Skeletal muscle tissue (tissue), 4 donors: Measurements from ENCODE around the gene FSTL4. TPM values are rescaled to one million over a fixed set of nuclear protein-coding genes. Genes with fewer than 3 reads are reported as not detected.

Experiments used
- H3K27ac ChIP-seq: one replicate; pipeline ENCODE4 v1.7.0; 2013; ENCODE audit warnings: mild to moderate bottlenecking, low read depth, low read length, inconsistent platforms
- H3K27me3 ChIP-seq, 3 donors: one replicate each; pipeline ENCODE4 v1.7.0; 2013; ENCODE audit warnings: low read length in 3 of 3; ENCODE audit not compliant: control insufficient read depth in 3 of 3, insufficient read depth in 3 of 3
- H3K36me3 ChIP-seq, 3 donors: one replicate each; pipeline ENCODE4 v1.7.0; 2013; ENCODE audit warnings: low read length in 3 of 3; ENCODE audit not compliant: control insufficient read depth in 3 of 3, insufficient read depth in 3 of 3
- H3K4me1 ChIP-seq, 3 donors: one replicate each; pipeline ENCODE4 v1.7.0; 2013; ENCODE audit warnings: low read length in 3 of 3, mild to moderate bottlenecking in 3 of 3; ENCODE audit not compliant: control insufficient read depth in 3 of 3, insufficient read depth in 3 of 3
- H3K4me3 ChIP-seq, 3 donors: one replicate each; pipeline ENCODE4 v1.7.0; 2013; ENCODE audit warnings: low read length in 3 of 3
- H3K9ac ChIP-seq, 3 donors: one replicate each; pipeline ENCODE4 v1.7.0; 2013; ENCODE audit warnings: low read length in 3 of 3, mild to moderate bottlenecking in 3 of 3, moderate library complexity in 2 of 3, low read depth in 1 of 3
- H3K9me3 ChIP-seq, 3 donors: one replicate each; pipeline ENCODE4 v1.7.0; 2013; ENCODE audit warnings: low read length in 3 of 3; ENCODE audit not compliant: control insufficient read depth in 3 of 3
- total RNA-seq: library from RNA; depleted of rRNA; stranded (reverse); fragments of >200 nt; gene quantifications from one replicate; pipeline ENCODE4 v1.2.3, GENCODE V29; 2014
- donor health status: Osteomylitis.

Gene FSTL4
- total RNA-seq, 1 donor from 2014 or later: 1.0 TPM

DNA sequence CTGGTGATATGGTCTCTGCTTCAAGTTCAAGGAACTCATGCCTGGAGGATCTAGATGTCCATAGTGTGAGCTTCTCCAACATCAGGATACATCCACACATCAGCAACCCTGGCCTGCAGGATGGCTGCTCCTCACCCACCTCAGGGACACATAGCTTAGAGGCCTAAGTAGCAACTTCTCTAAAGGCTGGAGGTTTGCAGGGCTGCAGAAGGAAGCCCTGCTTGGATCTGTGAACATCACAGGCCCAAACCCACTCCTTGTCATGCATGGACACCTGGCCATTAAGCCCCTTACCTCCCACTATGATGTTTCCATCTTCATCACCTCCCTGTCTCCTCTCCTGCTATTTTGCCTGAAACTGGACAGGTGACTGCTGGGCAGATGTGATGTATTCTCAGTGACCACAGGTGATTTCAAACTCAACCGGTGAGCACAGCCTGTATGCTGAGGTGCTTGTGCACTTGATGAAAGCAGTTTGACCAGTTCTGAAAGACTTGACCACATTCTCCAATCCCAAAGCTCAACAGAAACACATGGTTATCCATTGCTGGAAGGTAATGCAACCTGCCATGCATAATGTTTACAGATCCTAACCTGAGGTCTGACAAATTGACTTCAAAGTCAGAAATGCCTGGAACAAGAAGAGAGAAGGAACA lies 205.2 kb downstream of the FSTL4 start:
- H3K9me3 ChIP-seq: no peaks in the 10 kb centered on the region
- peaks cover 0 to 6% (median 3%) of the 10 kb centered on the region in 3 donors for H3K27me3 ChIP-seq
- no peaks in the 10 kb centered on the region for H3K36me3 ChIP-seq
- H3K4me1 ChIP-seq: no peaks in the 10 kb centered on the region
- H3K27ac ChIP-seq: no peak overlapping the region
- no peak overlapping the region for H3K9ac ChIP-seq
- H3K4me3 ChIP-seq: no peak overlapping the region

DNA sequence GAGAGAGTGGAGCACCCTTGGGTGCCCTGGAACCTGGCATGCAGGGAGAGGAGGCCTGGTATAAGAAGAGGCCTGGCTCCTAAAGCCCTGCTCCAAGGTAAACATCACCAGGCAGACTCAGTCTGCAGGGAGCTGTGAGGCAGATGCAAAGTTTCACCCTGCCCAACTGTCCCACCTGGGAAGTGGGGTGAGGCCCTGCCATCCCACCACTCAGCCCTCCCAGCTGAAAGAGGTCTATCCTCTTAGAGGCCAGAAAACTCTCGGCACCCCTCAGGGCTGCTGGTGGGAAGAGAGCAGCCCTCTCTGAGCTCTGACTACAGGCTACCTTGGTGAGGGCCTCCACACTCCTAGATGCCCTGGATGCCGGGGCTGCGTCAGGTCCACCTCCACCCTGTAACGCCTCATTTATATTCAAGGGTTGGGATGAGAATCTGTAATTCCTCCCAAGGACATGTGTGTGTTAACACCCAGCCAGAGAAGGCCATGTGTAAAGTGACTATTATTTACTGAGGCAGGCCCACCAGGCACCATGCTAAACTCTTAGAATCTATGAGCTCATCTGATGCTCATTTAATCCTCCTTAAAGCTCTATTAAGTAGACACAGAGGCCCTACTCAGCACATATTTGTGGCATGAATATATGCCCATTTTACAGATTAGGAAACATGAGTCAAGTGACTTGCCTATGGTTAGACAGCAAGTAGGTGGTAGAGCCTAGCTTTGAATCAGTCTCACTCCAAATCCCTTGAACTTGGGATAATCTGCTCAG lies 205.9 kb downstream of the FSTL4 start:
- H3K27ac ChIP-seq: no peak overlapping the region
- no peaks in the 10 kb centered on the region for H3K9me3 ChIP-seq
- H3K36me3 ChIP-seq: no peaks in the 10 kb centered on the region
- no peaks in the 10 kb centered on the region for H3K4me1 ChIP-seq
- no peak overlapping the region for H3K9ac ChIP-seq
- H3K27me3 ChIP-seq: peaks cover 0 to 9% (median 3%) of the 10 kb centered on the region in 3 donors
- no peak overlapping the region for H3K4me3 ChIP-seq

DNA sequence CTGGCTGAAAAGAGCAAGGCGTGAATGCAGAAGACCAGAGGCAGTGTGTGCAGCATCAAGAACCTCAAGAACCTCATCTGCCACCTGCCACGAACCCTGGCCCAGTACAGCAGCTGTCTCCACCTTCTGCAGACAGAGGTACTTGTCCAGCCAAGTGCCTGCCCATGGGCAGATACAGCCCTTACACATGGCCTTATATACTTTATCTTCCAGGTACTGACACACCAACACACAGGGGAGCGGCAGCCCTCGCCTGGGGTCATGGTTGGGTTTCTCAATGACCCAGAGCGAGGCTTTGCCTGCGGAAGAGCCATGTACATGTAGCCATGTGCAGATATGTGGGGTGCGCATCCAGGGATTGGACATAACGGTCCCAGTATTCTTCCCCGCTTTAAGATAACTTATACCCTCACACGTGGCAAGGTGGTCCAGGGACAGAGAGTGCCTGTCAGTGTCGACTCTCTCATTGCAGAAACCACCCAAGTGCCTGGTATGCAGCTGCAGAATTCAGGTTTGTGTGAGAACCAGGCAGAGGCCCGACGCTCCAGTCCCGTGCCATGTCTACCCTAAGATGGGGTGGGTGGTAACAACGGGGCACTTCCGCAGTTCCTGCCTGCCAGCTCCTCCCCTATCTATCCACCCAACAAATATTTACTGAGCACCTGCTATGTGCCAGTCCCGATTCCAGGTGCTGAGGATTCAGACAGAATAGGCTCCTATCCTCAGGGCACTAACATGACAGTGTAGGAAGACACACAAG lies 206.9 kb downstream of the FSTL4 start:
- no peak overlapping the region for H3K27ac ChIP-seq
- no peak overlapping the region for H3K9ac ChIP-seq
- no peaks in the 10 kb centered on the region for H3K9me3 ChIP-seq
- no peak overlapping the region for H3K4me3 ChIP-seq
- no peaks in the 10 kb centered on the region for H3K36me3 ChIP-seq
- H3K27me3 ChIP-seq: peaks cover 0 to 8% (median 3%) of the 10 kb centered on the region in 3 donors
- peaks cover 0 to 4% (median 0%) of the 10 kb centered on the region in 3 donors for H3K4me1 ChIP-seq

DNA sequence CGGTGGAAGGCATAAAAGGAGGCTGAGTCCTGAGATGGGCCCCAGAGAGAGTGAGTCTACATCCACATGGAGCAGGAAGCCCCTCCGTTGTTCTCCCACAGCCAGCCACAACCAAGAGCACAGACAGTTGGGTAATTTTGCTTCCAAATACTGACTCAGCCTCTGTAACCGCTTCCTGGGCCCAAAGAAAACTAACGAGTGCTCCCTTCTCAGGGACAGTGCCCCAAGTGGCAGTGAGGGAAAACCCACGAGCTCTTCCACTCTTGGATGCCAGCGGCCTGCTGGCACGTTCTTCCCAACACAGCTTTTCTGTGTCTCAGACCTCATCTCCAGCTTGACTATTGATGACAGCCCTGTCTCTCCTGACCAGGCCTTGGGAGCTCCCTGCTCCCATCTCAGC lies 207.6 kb downstream of the FSTL4 start:
- no peak overlapping the region for H3K4me3 ChIP-seq

DNA sequence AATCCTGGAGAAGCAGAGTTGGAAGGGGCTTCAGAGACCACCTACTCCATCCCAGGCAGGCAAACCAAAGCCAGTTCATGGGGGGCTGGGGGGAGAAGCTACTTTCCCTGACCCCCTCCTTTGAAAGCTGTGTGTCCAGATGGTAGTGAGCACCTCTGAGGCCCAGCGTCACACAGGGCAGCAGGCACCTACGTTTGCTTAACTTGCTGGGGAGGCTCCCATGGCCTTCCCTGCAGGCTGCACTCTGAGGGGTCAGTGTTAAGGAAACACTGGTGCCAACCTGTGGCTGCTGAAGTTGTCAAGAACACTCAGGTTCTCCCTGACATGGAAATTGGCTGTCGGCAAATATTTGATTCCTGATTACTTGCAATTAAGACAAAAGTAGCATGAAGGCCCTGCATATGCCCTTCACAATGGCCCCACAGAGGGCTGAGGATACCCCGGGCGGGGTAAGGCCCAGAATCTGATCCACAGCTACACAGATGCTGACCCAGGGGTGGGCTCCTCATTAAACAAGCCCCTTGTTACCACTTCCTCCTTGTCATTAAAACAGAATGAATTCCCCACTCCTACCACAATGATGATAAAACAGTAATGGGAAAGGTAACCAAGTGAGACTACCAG lies 208.5 kb downstream of the FSTL4 start:
- H3K36me3 ChIP-seq: no peaks in the 10 kb centered on the region
- H3K9me3 ChIP-seq: no peaks in the 10 kb centered on the region
- peaks cover 0 to 4% (median 4%) of the 10 kb centered on the region in 3 donors for H3K27me3 ChIP-seq
- no peak overlapping the region for H3K9ac ChIP-seq
- H3K4me3 ChIP-seq: no peak overlapping the region
- no peak overlapping the region for H3K27ac ChIP-seq
- peaks cover 0 to 8% (median 2%) of the 10 kb centered on the region in 3 donors for H3K4me1 ChIP-seq

More for the DNA sequence above, 207.6 kb downstream of the FSTL4 start:
- Histone ChIP-seq H3K27ac (no peak overlapping the region), H3K9me3 (no peaks in the 10 kb centered on the region), H3K36me3 (no peaks in the 10 kb centered on the region), H3K9ac (no peak overlapping the region), H3K27me3 (peaks cover 0 to 4% (median 0%) of the 10 kb centered on the region in 3 donors), H3K4me1 (peaks cover 0 to 4% (median 0%) of the 10 kb centered on the region in 3 donors)

DNA sequence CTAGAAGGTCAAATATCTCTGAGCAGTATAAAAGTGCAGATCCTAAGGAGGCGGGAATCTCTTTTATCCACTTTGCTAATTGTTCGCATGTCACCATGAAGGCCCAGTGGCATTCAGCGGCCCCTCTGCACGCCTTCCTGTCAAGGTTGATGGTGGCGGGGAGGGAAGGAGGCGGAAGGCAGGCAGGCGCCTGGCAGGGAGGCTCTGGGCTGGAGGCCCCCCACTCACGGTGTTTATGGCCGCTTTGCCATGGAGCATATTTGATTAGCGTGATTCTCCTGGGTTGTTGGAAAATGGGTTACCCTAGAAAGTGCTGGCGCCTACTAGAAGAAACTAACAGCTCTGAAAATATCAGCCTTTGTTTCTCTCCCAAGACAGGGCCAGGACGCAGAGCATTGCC lies 209.6 kb downstream of the FSTL4 start:
- peaks cover 0 to 8% (median 2%) of the 10 kb centered on the region in 3 donors for H3K4me1 ChIP-seq
- H3K36me3 ChIP-seq: no peaks in the 10 kb centered on the region
- H3K4me3 ChIP-seq: no peak overlapping the region
- H3K27ac ChIP-seq: no peak overlapping the region
- H3K9ac ChIP-seq: no peak overlapping the region
- no peaks in the 10 kb centered on the region for H3K9me3 ChIP-seq
- peaks cover 0 to 4% (median 4%) of the 10 kb centered on the region in 3 donors for H3K27me3 ChIP-seq

DNA sequence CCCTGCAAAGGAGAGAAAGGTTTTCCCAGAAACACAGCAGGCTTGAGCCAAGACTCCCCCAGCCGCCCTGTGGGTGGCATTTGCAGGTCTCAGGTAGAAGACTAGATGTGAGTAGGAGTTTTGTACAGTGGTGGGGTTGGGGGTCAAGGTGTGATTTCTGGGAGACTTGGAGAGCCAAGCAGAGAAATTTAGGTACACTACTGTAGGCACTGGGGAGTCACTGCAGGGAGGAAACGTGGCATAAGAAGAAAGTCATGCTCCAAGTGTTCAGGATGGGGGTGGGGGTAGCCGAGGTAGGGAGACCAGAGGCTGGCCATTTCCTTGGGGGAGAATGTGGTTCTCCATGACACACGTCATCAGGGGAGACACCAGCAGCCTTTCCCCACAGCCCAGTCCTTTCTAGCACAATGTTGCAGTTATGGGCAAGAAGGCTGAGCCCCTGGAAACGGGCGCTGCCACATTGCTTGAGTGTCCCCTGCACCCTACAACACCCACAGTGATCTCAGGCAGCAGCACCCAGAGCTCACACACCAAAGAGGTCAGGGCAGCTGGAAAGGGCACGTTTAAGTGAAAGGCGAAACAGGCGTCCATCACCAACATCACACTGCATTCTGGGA lies 210.5 kb downstream of the FSTL4 start:
- Histone ChIP-seq H3K27ac (no peak overlapping the region), H3K9me3 (no peaks in the 10 kb centered on the region), H3K4me3 (no peak overlapping the region), H3K27me3 (peaks cover 0 to 4% (median 4%) of the 10 kb centered on the region in 3 donors), H3K4me1 (peaks cover 0 to 8% (median 2%) of the 10 kb centered on the region in 3 donors), H3K36me3 (no peaks in the 10 kb centered on the region), H3K9ac (no peak overlapping the region)

DNA sequence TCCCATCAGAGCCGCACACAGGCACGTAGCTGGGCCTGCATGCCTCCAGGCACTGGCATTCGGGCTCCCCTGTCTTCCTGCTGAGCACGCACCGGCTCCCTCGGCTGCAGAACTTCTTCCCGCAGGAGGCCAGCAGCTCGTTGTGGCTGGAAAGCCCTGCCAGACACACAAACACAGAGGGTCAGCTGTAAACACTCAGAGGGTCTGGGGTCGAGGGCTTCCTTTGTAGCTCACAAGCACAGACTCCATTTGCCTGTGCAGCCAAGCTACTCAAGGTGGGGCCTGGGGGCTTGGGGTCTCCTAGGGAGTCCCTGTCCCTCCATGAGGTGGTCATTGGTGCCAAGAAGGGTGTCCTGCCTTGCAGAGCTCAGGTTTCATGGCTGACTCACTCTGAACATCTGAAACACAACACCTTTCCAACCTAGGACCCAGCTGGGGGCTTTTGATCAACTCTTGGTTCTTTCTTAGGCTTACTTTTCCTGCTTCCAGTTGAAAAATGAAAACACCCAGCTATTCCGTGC lies 211.4 kb downstream of the FSTL4 start:
- Histone ChIP-seq H3K4me3 (no peak overlapping the region), H3K9me3 (no peaks in the 10 kb centered on the region), H3K27me3 (peaks cover 0 to 4% (median 4%) of the 10 kb centered on the region in 3 donors), H3K27ac (no peak overlapping the region), H3K9ac (no peak overlapping the region), H3K36me3 (no peaks in the 10 kb centered on the region), H3K4me1 (peaks cover 0 to 8% (median 2%) of the 10 kb centered on the region in 3 donors)

DNA sequence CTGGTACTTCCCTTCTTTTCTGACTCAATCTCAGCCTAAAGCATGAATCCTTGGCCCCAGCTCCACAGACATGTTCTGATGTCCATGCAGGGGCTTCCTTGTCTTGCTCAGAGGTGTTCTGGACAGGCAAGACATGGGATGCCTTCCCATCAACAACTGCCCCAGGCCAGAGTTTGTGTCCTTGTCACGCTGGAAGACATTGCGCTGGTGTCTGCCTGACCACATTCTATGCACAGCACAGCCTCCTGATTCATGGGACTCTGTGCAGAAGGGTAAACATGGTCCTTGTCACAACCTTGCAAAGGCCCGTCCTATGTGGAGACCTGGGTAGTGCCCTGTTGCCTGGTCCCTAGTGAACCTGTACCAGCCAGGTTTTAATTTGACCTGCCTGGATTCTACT lies 212.2 kb downstream of the FSTL4 start:
- Histone ChIP-seq H3K27ac (no peak overlapping the region), H3K27me3 (peaks cover 0 to 4% (median 4%) of the 10 kb centered on the region in 3 donors), H3K36me3 (no peaks in the 10 kb centered on the region), H3K9ac (no peak overlapping the region), H3K4me1 (peaks cover 0 to 8% (median 2%) of the 10 kb centered on the region in 3 donors), H3K9me3 (no peaks in the 10 kb centered on the region), H3K4me3 (no peak overlapping the region)
